Measurements from ENCODE around the gene MAGEH1.
"Not testable (repeated sequence)": the region's sequence is repeated elsewhere in the genome, so short reads cannot be mapped to it uniquely, and the experiment has no call there.

The MAGEH1 gene

GRCh38 chrX:55451990-55452832 is at the start of gene MAGEH1:
Gene MAGEH1 (plus strand): TSS chrX:55452127. CDS start chrX:55452375, 248 bp downstream.
- TF ChIP-seq PPARA (CRISPR knock-in tag; IDR thresholded peaks at IDR 0.05; ENCODE audit: borderline replicate concordance) (no peak), ZFP3 (CRISPR knock-in tag; IDR thresholded peaks at IDR 0.05) (no peak), ZNF8 (CRISPR knock-in tag; IDR thresholded peaks at IDR 0.05) (no peak), ISL1 (CRISPR knock-in tag; IDR thresholded peaks at IDR 0.05) (no peak), TCF4 (CRISPR knock-in tag; IDR thresholded peaks at IDR 0.05; ENCODE audit: borderline replicate concordance) (no peak), ARNTL (CRISPR knock-in tag; IDR thresholded peaks at IDR 0.05; ENCODE audit: borderline replicate concordance, low read depth) (no peak)
- ATAC-seq: peak; percentile 97

GRCh38 chrX:55427079-55427478 is 24.8 kb upstream of the MAGEH1 start:
- not testable (repeated sequence) for ATAC-seq

- not testable (repeated sequence) for ATAC-seq
These were observed 8.5 kb upstream of the MAGEH1 start for GRCh38 chrX:55443468-55443867.

- TF ChIP-seq PATZ1 (CRISPR knock-in tag; IDR thresholded peaks at IDR 0.05; ENCODE audit: borderline replicate concordance) (no peak), ZNF565 (CRISPR knock-in tag; conservative IDR thresholded peaks at IDR 0.05; ENCODE audit: low read depth) (no peak), ESRRG (CRISPR knock-in tag; IDR thresholded peaks at IDR 0.05) (no peak), CSDC2 (CRISPR knock-in tag; IDR thresholded peaks at IDR 0.05) (no peak), CSRNP3 (CRISPR knock-in tag; IDR thresholded peaks at IDR 0.05) (no peak), OSR1 (CRISPR knock-in tag; IDR thresholded peaks at IDR 0.05) (no peak), RARB (CRISPR knock-in tag; IDR thresholded peaks at IDR 0.05) (no peak), TOX (CRISPR knock-in tag; IDR thresholded peaks at IDR 0.05; ENCODE audit: borderline replicate concordance) (no peak), CREB5 (CRISPR knock-in tag; IDR thresholded peaks at IDR 0.05; ENCODE audit: low read depth) (no peak), TSHZ2 (CRISPR knock-in tag; IDR thresholded peaks at IDR 0.05) (no peak)
- no peak for ATAC-seq
These were observed 1.7 kb upstream of the MAGEH1 start for GRCh38 chrX:55450259-55450658.

- no peak for ATAC-seq
- TF ChIP-seq OSR1 (CRISPR knock-in tag; IDR thresholded peaks at IDR 0.05) (no peak), ZNF70 (CRISPR knock-in tag; IDR thresholded peaks at IDR 0.05) (no peak), ESRRG (CRISPR knock-in tag; IDR thresholded peaks at IDR 0.05) (no peak), TOX (CRISPR knock-in tag; IDR thresholded peaks at IDR 0.05; ENCODE audit: borderline replicate concordance) (no peak), GLIS3 (CRISPR knock-in tag; IDR thresholded peaks at IDR 0.05) (no peak), ISL1 (CRISPR knock-in tag; IDR thresholded peaks at IDR 0.05) (no peak), ZFP30 (CRISPR knock-in tag; IDR thresholded peaks at IDR 0.05) (no peak), PATZ1 (CRISPR knock-in tag; IDR thresholded peaks at IDR 0.05; ENCODE audit: borderline replicate concordance) (no peak), ZC3H10 (CRISPR knock-in tag; IDR thresholded peaks at IDR 0.05) (no peak), CREB5 (CRISPR knock-in tag; IDR thresholded peaks at IDR 0.05; ENCODE audit: low read depth) (no peak), TCF4 (CRISPR knock-in tag; IDR thresholded peaks at IDR 0.05; ENCODE audit: borderline replicate concordance) (no peak), PPARA (CRISPR knock-in tag; IDR thresholded peaks at IDR 0.05; ENCODE audit: borderline replicate concordance) (no peak), CSRNP3 (CRISPR knock-in tag; IDR thresholded peaks at IDR 0.05) (no peak), ZFP3 (CRISPR knock-in tag; IDR thresholded peaks at IDR 0.05) (no peak), SNAI2 (CRISPR knock-in tag; IDR thresholded peaks at IDR 0.05) (no peak)
These were observed 786 bp upstream of the MAGEH1 start for GRCh38 chrX:55451141-55451540.
